GM06990 (cell line): Measurements from ENCODE around the gene TMEM178B.

Source experiments
- DNase-seq: peaks from one replicate; pipeline ENCODE4 v3.0.0-alpha.2; 2011; ENCODE audit not compliant: insufficient read length; ENCODE audit errors: extremely low read depth
- H3K27me3 ChIP-seq: replicated peaks from 2 replicates; pipeline ENCODE4 v1.6.0; 2011; ENCODE audit warnings: low read length; ENCODE audit not compliant: control insufficient read depth, insufficient read depth
- H3K36me3 ChIP-seq: 2 replicates; pipeline ENCODE4 v1.5.1; 2011; ENCODE audit warnings: low read length; ENCODE audit not compliant: control insufficient read depth, insufficient read depth
- H3K4me3 ChIP-seq: replicated peaks from 2 replicates; pipeline ENCODE4 v1.5.1; 2011; ENCODE audit warnings: low read depth, mild to moderate bottlenecking, control low read depth, low read length
- CTCF ChIP-seq: IDR thresholded peaks from 2 replicates; pipeline ENCODE4 v1.5.1; 2011; ENCODE audit warnings: low read length, control low read depth, mild to moderate bottlenecking, inconsistent platforms; ENCODE audit not compliant: insufficient read depth, poor library complexity, severe bottlenecking

TMEM178B gene

GRCh38 chr7:141444961-141445360 lies 371.1 kb downstream of the TMEM178B start:
- TF ChIP-seq CTCF = no peak
- DNase-seq = no peak
- H3K4me3 ChIP-seq = no peak overlapping the region
- no peaks in the 10 kb centered on the region for H3K36me3 ChIP-seq
- no peaks in the 10 kb centered on the region; the same call in 1 of the 2 replicates for H3K27me3 ChIP-seq

DNA sequence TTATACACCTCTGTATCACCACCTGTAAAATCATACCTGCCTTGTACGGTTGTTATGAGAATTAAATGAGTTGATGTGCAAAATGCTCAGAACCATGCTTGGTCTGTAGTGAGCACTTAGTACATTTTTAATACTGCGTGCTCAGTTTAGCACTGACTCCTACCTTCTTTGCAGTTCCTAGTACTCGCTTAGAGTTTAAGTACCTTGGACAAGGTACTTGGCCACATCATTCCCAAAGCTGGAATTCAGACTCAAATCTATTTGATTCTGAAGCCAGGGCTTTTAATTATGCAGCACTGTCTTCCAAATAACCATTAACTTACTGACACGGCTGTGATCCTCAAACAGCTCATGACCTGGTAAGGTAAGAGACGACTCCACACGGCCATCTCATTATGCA lies 377.4 kb downstream of the TMEM178B start:
- Histone ChIP-seq H3K36me3 (no peaks in the 10 kb centered on the region), H3K27me3 (peaks cover 2% of the 10 kb centered on the region), H3K4me3 (no peak overlapping the region)
- TF ChIP-seq CTCF = no peak
- DNase-seq = no peak

GRCh38 chr7:141452911-141453310 lies 379.0 kb downstream of the TMEM178B start:
- Histone ChIP-seq H3K4me3 (no peak overlapping the region), H3K27me3 (peaks cover 2% of the 10 kb centered on the region), H3K36me3 (no peaks in the 10 kb centered on the region)
- DNase-seq = no peak
- no peak for TF ChIP-seq CTCF

DNA sequence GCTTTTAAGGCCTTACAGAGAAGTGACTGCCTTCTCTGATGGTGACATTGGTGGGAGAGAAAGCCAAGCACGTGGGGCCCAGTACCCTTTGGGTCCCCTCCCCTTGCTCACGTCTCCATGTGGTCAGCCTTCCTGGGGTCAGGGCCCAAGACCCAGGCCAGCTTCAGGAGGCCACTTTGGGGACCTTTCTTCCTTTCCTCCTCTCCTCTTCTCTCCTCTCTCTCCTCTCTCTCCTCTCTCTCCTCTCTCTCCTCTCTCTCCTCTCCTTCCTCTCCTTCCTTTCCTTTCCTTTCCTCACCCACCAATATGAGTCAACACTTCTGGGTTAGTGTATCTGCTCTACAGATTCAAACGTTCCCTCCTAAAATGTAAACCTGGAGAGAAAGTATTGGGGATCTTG lies 380.5 kb downstream of the TMEM178B start:
- no peak for DNase-seq
- H3K4me3 ChIP-seq = no peak overlapping the region
- no peak for TF ChIP-seq CTCF

DNA sequence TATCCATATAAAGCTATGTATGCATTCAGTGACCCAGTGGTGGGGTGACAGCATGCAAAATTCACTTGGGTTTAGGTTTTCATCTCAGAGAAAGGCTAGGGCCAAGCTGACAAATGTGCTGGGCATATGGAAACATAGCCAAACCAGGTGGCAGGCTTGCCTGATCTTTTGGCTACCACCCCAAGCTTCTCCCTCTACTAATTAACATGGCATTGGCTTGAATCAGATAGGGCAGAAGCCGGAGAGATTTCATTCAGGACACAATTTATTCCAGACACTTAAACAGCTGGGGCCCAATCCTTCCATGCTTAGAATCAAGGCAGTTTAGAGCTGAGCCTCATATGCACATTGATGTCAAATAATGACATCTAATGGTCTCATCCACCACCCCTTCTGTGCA lies 381.9 kb downstream of the TMEM178B start:
- no peak for TF ChIP-seq CTCF
- peaks cover 2% of the 10 kb centered on the region; the same call in 1 of the 2 replicates for H3K27me3 ChIP-seq
- H3K4me3 ChIP-seq = no peak overlapping the region
- no peaks in the 10 kb centered on the region for H3K36me3 ChIP-seq
- DNase-seq = no peak

More for the DNA sequence above, 380.5 kb downstream of the TMEM178B start:
- Histone ChIP-seq H3K27me3 (peaks cover 2% of the 10 kb centered on the region; the same call in 1 of the 2 replicates), H3K36me3 (no peaks in the 10 kb centered on the region)

DNA sequence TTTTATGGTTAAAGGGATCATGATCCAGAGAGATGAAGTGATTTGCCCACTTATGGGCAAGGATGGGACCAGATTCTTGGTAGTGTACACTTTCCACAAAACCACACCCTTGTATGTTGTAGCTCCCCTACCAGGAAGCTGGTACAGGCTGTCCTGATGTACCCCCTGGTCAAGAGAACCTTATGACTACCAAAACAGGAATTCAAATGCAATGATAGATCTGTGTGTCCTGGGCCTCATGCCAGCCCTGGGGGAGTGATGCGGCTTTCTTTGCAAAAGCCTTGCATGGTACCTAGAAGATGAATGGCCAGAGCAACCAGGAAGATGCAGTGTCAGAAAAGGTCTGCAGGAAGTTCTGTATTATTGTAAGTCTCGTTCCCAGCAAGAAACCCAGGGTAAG lies 382.4 kb downstream of the TMEM178B start:
- no peaks in the 10 kb centered on the region for H3K36me3 ChIP-seq
- DNase-seq = no peak
- no peak for TF ChIP-seq CTCF
- peaks cover 2% of the 10 kb centered on the region; the same call in 1 of the 2 replicates for H3K27me3 ChIP-seq
- no peak overlapping the region for H3K4me3 ChIP-seq
